SK-N-SH (cell line): Measurements from ENCODE around the gene FSTL5. TPM values are rescaled to one million over a fixed set of nuclear protein-coding genes. Genes with fewer than 3 reads are reported as not detected.

Experiments used
- CTCF ChIA-PET: fragments of 300-600, 350-600 bp; formaldehyde crosslinking; extraction: SDS; loops from one replicate; lab custom pipeline; 2021; lab: Yijun Ruan, JAX
- POLR2A ChIA-PET: fragments of 350-600 bp; sonication (Branson Sonifier 250); formaldehyde crosslinking; extraction: SDS; loops from one replicate; lab custom pipeline; 2020; ENCODE audit warnings: antibody characterized with exemption, inconsistent platforms; lab: Yijun Ruan, JAX
- DNase-seq: peaks from one replicate; pipeline ENCODE4 v3.0.0; 2012
- H2AFZ ChIP-seq: fragments of 200-600 bp; sonication (generic); 2 replicates; pipeline ENCODE4 v1.8.1; 2016; ENCODE audit warnings: antibody characterized with exemption, mild to moderate bottlenecking, low read depth
- H3F3A ChIP-seq: fragments of 200-600 bp; sonication (generic); replicated peaks from 2 replicates; pipeline ENCODE3; 2016; ENCODE audit warnings: antibody characterized with exemption, mild to moderate bottlenecking; ENCODE audit not compliant: insufficient read depth
- H3K27ac ChIP-seq, 2 experiments: fragments of 200-500 bp in 1 of 2; fragments of 200-600 bp in 1 of 2; sonication (Bioruptor generic) in 1 of 2; sonication (generic), shearing (Covaris generic) in 1 of 2; 2 replicates each; pipeline versions ENCODE4 v1.5.1 to v1.6.1; 2014 to 2016; ENCODE audit warnings: low read depth in 2 of 2, inconsistent platforms in 1 of 2, low read length in 1 of 2, mild to moderate bottlenecking in 1 of 2, mixed read lengths in 1 of 2
- H3K27me3 ChIP-seq: fragments of 200-600 bp; sonication (generic), shearing (Covaris generic); 2 replicates; pipeline ENCODE4 v1.6.1; 2016; ENCODE audit warnings: mixed run types; ENCODE audit not compliant: insufficient read depth
- H3K36me3 ChIP-seq, 2 experiments: fragments of 200-500 bp in 1 of 2; fragments of 200-600 bp in 1 of 2; sonication (Bioruptor generic) in 1 of 2; sonication (generic) in 1 of 2; replicated peaks in 1 of 2; 2 replicates each; pipeline versions ENCODE3 to v1.5.1; 2014 to 2016; ENCODE audit warnings: low read length in 1 of 2, mild to moderate bottlenecking in 1 of 2; ENCODE audit not compliant: insufficient read depth in 2 of 2, control insufficient read depth in 1 of 2
- H3K4me1 ChIP-seq, 2 experiments: fragments of 200-500 bp in 1 of 2; fragments of 200-600 bp in 1 of 2; sonication (Bioruptor generic) in 1 of 2; sonication (generic), shearing (Covaris generic) in 1 of 2; 2 replicates each; pipeline versions ENCODE4 v1.5.1 to v1.6.1; 2014 to 2016; ENCODE audit warnings: low read depth in 1 of 2, low read length in 1 of 2, mixed run types in 1 of 2; ENCODE audit not compliant: insufficient read depth in 2 of 2, control insufficient read depth in 1 of 2
- H3K4me2 ChIP-seq: fragments of 200-600 bp; sonication (generic), shearing (Covaris generic); 2 replicates; pipeline ENCODE4 v1.6.1; 2017; ENCODE audit warnings: mixed run types
- H3K4me3 ChIP-seq, 2 experiments: fragments of 200-500 bp in 1 of 2; fragments of 200-600 bp in 1 of 2; sonication (Bioruptor generic) in 1 of 2; sonication (generic), shearing (Covaris generic) in 1 of 2; 2 replicates each; pipeline versions ENCODE4 v1.5.1 to v1.8.1; 2014 to 2016; ENCODE audit warnings: low read depth in 2 of 2, inconsistent platforms in 1 of 2, low read length in 1 of 2, mild to moderate bottlenecking in 1 of 2, mixed read lengths in 1 of 2, moderate library complexity in 1 of 2
- H3K79me2 ChIP-seq: fragments of 200-600 bp; sonication (generic); 2 replicates; pipeline ENCODE4 v1.8.1; 2017; ENCODE audit warnings: mild to moderate bottlenecking; ENCODE audit not compliant: insufficient read depth
- H3K9ac ChIP-seq: fragments of 200-600 bp; sonication (generic); 2 replicates; pipeline ENCODE4 v1.6.1; 2017; ENCODE audit warnings: mixed run types
- H3K9me2 ChIP-seq: fragments of 200-600 bp; sonication (generic); 2 replicates; pipeline ENCODE4 v1.6.1; 2017; ENCODE audit warnings: mixed run types
- H3K9me3 ChIP-seq: fragments of 200-600 bp; sonication (generic); 2 replicates; pipeline ENCODE4 v1.6.1; 2017; ENCODE audit warnings: mixed run types, mild to moderate bottlenecking, moderate library complexity
- H4K20me1 ChIP-seq: fragments of 200-600 bp; sonication (generic); 2 replicates; pipeline ENCODE4 v1.6.1; 2017; ENCODE audit warnings: mild to moderate bottlenecking, mixed run types; ENCODE audit not compliant: insufficient read depth
- EZH2phosphoT487 ChIP-seq: fragments of 200-600 bp; sonication (generic); IDR thresholded peaks from 2 replicates; pipeline ENCODE4 v1.6.1; 2017; ENCODE audit warnings: low read depth, mixed run types, mild to moderate bottlenecking, antibody characterized with exemption, moderate library complexity, borderline replicate concordance
- FOSL2 ChIP-seq: IDR thresholded peaks from 2 replicates; pipeline ENCODE4 v1.4.0; 2012; ENCODE audit warnings: low read depth, mild to moderate bottlenecking, moderate library complexity, borderline replicate concordance
- GABPA ChIP-seq: IDR thresholded peaks from 2 replicates; pipeline ENCODE4 v1.4.0; 2012; ENCODE audit warnings: low read depth, mild to moderate bottlenecking
- GATA2 ChIP-seq: sonication (generic); formaldehyde crosslinking; IDR thresholded peaks from 2 replicates; pipeline ENCODE4 v1.5.0; 2020; ENCODE audit warnings: mild to moderate bottlenecking, missing genetic modification reagents
- MXI1 ChIP-seq: IDR thresholded peaks from 2 replicates; pipeline ENCODE4 v1.6.1; 2012; ENCODE audit warnings: mild to moderate bottlenecking, low read depth, low read length, improper control_type of control experiment
- NFIC ChIP-seq: IDR thresholded peaks from 2 replicates; pipeline ENCODE4 v1.4.0; 2012; ENCODE audit warnings: borderline replicate concordance
- RAD21 ChIP-seq: IDR thresholded peaks from 2 replicates; pipeline ENCODE4 v1.6.1; 2012; ENCODE audit warnings: mild to moderate bottlenecking, low read length
- TCF12 ChIP-seq: IDR thresholded peaks from 2 replicates; pipeline ENCODE4 v1.4.0; 2012
- YY1 ChIP-seq: IDR thresholded peaks from 2 replicates; pipeline ENCODE4 v1.4.0; 2012; ENCODE audit warnings: low read depth, mild to moderate bottlenecking
- WGBS: methylation state at CpG from one replicate; pipeline ENCODE4 v1.1.6; 2017; ENCODE audit warnings: low lambda C conversion rate; 5-methylcytosine and 5-hydroxymethylcytosine counted together
- polyA plus RNA-seq, 3 experiments: library from polyadenylated mRNA; depleted of rRNA; stranded (reverse); fragments of >200 nt; gene quantifications; 2 replicates each; pipeline ENCODE4 v1.2.3, GENCODE V29; 2012
- TF ChIP-seq, protein P1 (sequence below): fragments of 200-600 bp; sonication (generic); IDR thresholded peaks from 2 replicates; pipeline ENCODE4 v1.6.1; 2017; ENCODE audit warnings: antibody characterized with exemption, mild to moderate bottlenecking, moderate library complexity
- TF ChIP-seq, protein P2 (sequence below): IDR thresholded peaks from 2 replicates; pipeline ENCODE4 v1.4.0; 2012; ENCODE audit warnings: low read depth, borderline replicate concordance
- TF ChIP-seq, protein P3 (sequence below): fragments of 150-350 bp; IDR thresholded peaks from 2 replicates; pipeline ENCODE4 v1.6.1; 2017; ENCODE audit warnings: antibody characterized with exemption, low read length, low read depth, borderline replicate concordance

The FSTL5 gene
- polyA plus RNA-seq, 1 of the 3 experiments (the other 2 are of a cell fraction), result 0.07 TPM

DNA sequence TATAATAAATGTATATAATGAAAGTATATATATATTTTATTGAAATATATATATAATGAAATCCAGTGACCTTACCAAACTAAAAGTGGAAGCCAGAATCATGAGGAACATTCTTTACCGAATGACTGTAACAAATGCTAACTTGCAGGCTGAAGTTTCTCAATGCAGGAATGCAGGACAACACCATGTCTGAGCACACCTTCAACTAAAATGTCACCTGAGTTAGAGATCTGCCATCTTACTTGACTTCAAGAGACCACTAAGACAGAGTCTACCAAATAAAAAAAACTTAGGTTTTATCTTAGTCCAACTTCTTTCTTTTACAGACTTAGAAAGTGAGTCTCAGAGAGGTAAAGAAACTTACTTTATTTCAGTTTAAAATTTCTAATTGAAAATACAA lies 176.2 kb downstream of the FSTL5 start:
- Histone ChIP-seq H3K9me2 (no peaks in the 10 kb centered on the region), H3K9me3 (no peaks in the 10 kb centered on the region), H3K27ac (no peak overlapping the region), H3K4me3 (no peak overlapping the region), H3K4me1 (no peaks in the 10 kb centered on the region), H3K36me3 (no peaks in the 10 kb centered on the region), H3K9ac (no peak overlapping the region), H3K79me2 (no peaks in the 10 kb centered on the region), H2AFZ (no peak overlapping the region), H3K27me3 (no peaks in the 10 kb centered on the region), H3F3A (no peaks in the 10 kb centered on the region), H3K4me2 (no peak overlapping the region), H4K20me1 (no peaks in the 10 kb centered on the region)
- no peak for TF ChIP-seq MXI1
- no peak for TF ChIP-seq GABPA
- no peak for TF ChIP-seq TCF12
- TF ChIP-seq FOSL2, result no peak
- TF ChIP-seq EZH2phosphoT487, result no peak
- ChIA-PET POLR2A (no interaction called here), CTCF (no interaction called here)
- DNase-seq, result no peak
- WGBS, result 82% methylated on average over 1 of the region's 1 CpG

DNA sequence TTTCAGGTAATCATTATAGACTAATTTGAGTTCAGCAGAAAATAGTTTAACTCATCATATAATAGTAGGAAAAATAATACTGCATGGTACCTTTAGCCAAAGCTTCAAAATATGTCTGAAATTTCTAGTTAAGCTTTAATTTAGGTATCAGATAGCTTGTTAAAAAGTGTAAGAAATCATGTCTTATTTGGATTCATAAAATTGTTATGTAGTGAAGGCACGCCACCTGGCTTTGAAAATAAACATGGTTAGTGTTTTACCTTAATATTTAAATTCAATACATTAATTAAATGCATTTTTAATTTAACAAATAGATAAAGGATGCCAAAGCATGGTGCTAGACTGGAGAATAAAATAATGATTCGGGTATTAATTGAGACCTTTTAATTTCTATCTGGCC lies 211.4 kb downstream of the FSTL5 start:
- Histone ChIP-seq H3F3A (no peaks in the 10 kb centered on the region), H3K9ac (no peak overlapping the region), H2AFZ (no peak overlapping the region), H3K4me3 (no peak overlapping the region), H3K27ac (no peak overlapping the region), H3K9me2 (no peaks in the 10 kb centered on the region), H3K36me3 (no peaks in the 10 kb centered on the region), H4K20me1 (no peaks in the 10 kb centered on the region), H3K4me1 (peaks cover 0 to 2% of the 10 kb centered on the region in 2 experiments; a peak in 2 of 4 replicates), H3K27me3 (no peaks in the 10 kb centered on the region), H3K4me2 (no peak overlapping the region), H3K79me2 (no peaks in the 10 kb centered on the region), H3K9me3 (no peaks in the 10 kb centered on the region)
- POLR2A ChIA-PET, result no interaction called here
- CTCF ChIA-PET, result interaction anchor here (1.2 kb wide), 1 partner anchor 14 kb away, joined by 3 read pairs; no protein-coding TSS in a partner anchor
- 48% methylated on average over 2 of the region's 2 CpGs for WGBS
- TF ChIP-seq, protein P1, sequence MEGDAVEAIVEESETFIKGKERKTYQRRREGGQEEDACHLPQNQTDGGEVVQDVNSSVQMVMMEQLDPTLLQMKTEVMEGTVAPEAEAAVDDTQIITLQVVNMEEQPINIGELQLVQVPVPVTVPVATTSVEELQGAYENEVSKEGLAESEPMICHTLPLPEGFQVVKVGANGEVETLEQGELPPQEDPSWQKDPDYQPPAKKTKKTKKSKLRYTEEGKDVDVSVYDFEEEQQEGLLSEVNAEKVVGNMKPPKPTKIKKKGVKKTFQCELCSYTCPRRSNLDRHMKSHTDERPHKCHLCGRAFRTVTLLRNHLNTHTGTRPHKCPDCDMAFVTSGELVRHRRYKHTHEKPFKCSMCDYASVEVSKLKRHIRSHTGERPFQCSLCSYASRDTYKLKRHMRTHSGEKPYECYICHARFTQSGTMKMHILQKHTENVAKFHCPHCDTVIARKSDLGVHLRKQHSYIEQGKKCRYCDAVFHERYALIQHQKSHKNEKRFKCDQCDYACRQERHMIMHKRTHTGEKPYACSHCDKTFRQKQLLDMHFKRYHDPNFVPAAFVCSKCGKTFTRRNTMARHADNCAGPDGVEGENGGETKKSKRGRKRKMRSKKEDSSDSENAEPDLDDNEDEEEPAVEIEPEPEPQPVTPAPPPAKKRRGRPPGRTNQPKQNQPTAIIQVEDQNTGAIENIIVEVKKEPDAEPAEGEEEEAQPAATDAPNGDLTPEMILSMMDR, result peak; percentile 49
- TF ChIP-seq RAD21, result peak; percentile 40
- no peak for TF ChIP-seq NFIC
- no peak for DNase-seq

DNA sequence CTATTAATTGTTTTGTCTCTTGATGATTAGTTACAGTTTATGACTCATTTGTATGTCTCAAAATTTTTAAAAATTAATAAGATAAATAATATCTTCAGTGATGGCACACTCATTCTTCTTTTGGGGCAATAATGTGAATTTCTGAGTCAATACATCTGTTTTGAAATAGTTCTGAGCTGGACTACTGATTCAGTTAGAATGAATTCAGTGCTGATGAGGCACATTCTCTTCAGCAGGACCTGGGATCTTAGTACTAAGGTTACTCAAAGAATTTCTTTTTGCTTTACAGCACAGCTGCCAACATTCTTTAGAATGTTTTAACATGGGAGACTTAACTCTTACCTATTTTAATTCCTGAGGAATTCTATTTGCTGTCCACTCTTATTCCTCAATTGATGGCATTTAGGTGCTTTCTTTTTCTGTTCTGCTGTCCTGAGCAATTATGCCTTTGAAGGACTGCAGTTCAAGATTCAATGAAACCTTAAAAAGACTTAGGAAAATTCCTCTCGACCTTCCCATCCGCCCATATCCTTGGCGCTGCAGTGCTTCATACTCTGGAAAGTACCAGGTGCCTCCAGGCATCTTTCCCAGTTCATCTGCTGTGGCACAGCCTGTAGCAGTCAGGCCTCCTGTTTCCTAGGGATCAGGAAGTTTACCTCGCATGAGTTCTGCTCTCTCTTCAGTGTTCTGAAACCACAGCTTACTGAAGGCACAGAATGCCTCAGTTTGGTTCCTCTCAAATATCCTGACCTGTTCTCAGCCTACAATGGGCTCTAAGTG lies 213.7 kb downstream of the FSTL5 start:
- Histone ChIP-seq H3K27ac (no peak overlapping the region), H3K27me3 (no peaks in the 10 kb centered on the region), H3K9me3 (no peaks in the 10 kb centered on the region), H3K9ac (no peak overlapping the region), H3K9me2 (no peaks in the 10 kb centered on the region), H2AFZ (no peak overlapping the region; the same call in 1 of the 2 replicates), H3K4me2 (no peak overlapping the region), H3K79me2 (no peaks in the 10 kb centered on the region), H3F3A (no peaks in the 10 kb centered on the region), H4K20me1 (no peaks in the 10 kb centered on the region), H3K36me3 (no peaks in the 10 kb centered on the region), H3K4me1 (peaks cover 0 to 2% of the 10 kb centered on the region in 2 experiments; a peak in 2 of 4 replicates), H3K4me3 (no peak overlapping the region)
- 83% methylated on average over 4 of the region's 4 CpGs for WGBS
- POLR2A ChIA-PET, result no interaction called here
- CTCF ChIA-PET, result no interaction called here
- DNase-seq, result no peak
- TF ChIP-seq, protein P2, sequence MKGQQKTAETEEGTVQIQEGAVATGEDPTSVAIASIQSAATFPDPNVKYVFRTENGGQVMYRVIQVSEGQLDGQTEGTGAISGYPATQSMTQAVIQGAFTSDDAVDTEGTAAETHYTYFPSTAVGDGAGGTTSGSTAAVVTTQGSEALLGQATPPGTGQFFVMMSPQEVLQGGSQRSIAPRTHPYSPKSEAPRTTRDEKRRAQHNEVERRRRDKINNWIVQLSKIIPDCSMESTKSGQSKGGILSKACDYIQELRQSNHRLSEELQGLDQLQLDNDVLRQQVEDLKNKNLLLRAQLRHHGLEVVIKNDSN, result no peak
- TF ChIP-seq, protein P3, sequence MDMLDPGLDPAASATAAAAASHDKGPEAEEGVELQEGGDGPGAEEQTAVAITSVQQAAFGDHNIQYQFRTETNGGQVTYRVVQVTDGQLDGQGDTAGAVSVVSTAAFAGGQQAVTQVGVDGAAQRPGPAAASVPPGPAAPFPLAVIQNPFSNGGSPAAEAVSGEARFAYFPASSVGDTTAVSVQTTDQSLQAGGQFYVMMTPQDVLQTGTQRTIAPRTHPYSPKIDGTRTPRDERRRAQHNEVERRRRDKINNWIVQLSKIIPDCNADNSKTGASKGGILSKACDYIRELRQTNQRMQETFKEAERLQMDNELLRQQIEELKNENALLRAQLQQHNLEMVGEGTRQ, result no peak
- no peak for TF ChIP-seq TCF12
- TF ChIP-seq YY1, result no peak
- no peak for TF ChIP-seq FOSL2
- no peak for TF ChIP-seq GATA2 (CRISPR knock-in tag)
